ENCODE measurements around the gene CEP41.
A peak's percentile ranks its signal among the peaks of the same experiment; 100 is the strongest.

CEP41 gene

GRCh38 chr7:130440527-130441365, at the start of gene CEP41:
Gene CEP41 (minus strand): TSS chr7:130441016. CDS start chr7:130440966, 50 bp downstream.
- DNase-seq (ENCODE audit: low spot score), result peak; percentile 98

- no peak for DNase-seq (ENCODE audit: low spot score)
Measured at GRCh38 chr7:130490311-130490791, 49.5 kb upstream of the CEP41 start.

GRCh38 chr7:130489140-130489983, 48.5 kb upstream of the CEP41 start:
- no peak for DNase-seq (ENCODE audit: low spot score)

GRCh38 chr7:130488392-130489139, 47.8 kb upstream of the CEP41 start:
- DNase-seq (ENCODE audit: low spot score), result peak; percentile 47

GRCh38 chr7:130486954-130487436, 46.2 kb upstream of the CEP41 start:
- DNase-seq (ENCODE audit: low spot score), result no peak

- peak; percentile 76 for DNase-seq (ENCODE audit: low spot score)
Measured at GRCh38 chr7:130486114-130486953, 45.5 kb upstream of the CEP41 start.

- DNase-seq (ENCODE audit: low spot score), result no peak
Measured at GRCh38 chr7:130485734-130486113, 44.9 kb upstream of the CEP41 start.

- no peak for DNase-seq (ENCODE audit: low spot score)
Measured at GRCh38 chr7:130483031-130483430, 42.2 kb upstream of the CEP41 start.

- DNase-seq (ENCODE audit: low spot score), result no peak
Measured at GRCh38 chr7:130481898-130482297, 41.1 kb upstream of the CEP41 start.

GRCh38 chr7:130479716-130480400, 39.0 kb upstream of the CEP41 start:
- DNase-seq (ENCODE audit: low spot score), result no peak

GRCh38 chr7:130478991-130479390, 38.2 kb upstream of the CEP41 start:
- no peak for DNase-seq (ENCODE audit: low spot score)

GRCh38 chr7:130476297-130477150, 35.7 kb upstream of the CEP41 start:
- DNase-seq (ENCODE audit: low spot score), result no peak

- no peak for DNase-seq (ENCODE audit: low spot score)
Measured at GRCh38 chr7:130475776-130476175, 35.0 kb upstream of the CEP41 start.

- DNase-seq (ENCODE audit: low spot score), result no peak
Measured at GRCh38 chr7:130473876-130474275, 33.1 kb upstream of the CEP41 start.

GRCh38 chr7:130473289-130473688, 32.5 kb upstream of the CEP41 start:
- DNase-seq (ENCODE audit: low spot score), result peak; percentile 46

GRCh38 chr7:130471974-130472373, 31.2 kb upstream of the CEP41 start:
- DNase-seq (ENCODE audit: low spot score), result no peak

GRCh38 chr7:130468612-130469011, 27.8 kb upstream of the CEP41 start:
- DNase-seq (ENCODE audit: low spot score), result no peak

GRCh38 chr7:130463553-130464434, 23.0 kb upstream of the CEP41 start:
- no peak for DNase-seq (ENCODE audit: low spot score)

Data from Ammon's horn (tissue), 1 donor.